Chondrocyte (in vitro differentiated cells): ENCODE data around the gene NCOA3. TPM values are rescaled to one million over a fixed set of nuclear protein-coding genes. Genes with fewer than 3 reads are reported as not detected.
"Not testable (repeated sequence)": the region's sequence is repeated elsewhere in the genome, so short reads cannot be mapped to it uniquely, and the experiment has no call there.

ENCODE experiments used
- DNase-seq: peaks from one replicate; pipeline ENCODE4 v3.0.0; 2021; ENCODE audit warnings: mixed read lengths, low spot score
- H3K27ac Mint-ChIP-seq: one replicate; pipeline ENCODE4 v1.8.0; 2021; ENCODE audit warnings: mild to moderate bottlenecking, moderate library complexity, mixed read lengths; ENCODE audit not compliant: unreplicated experiment
- H3K27me3 Mint-ChIP-seq: 2 replicates; pipeline ENCODE4 v1.8.0; 2021; ENCODE audit warnings: low read depth, mixed read lengths
- H3K36me3 Mint-ChIP-seq: 2 replicates; pipeline ENCODE4 v1.8.0; 2021; ENCODE audit warnings: low read depth, mixed read lengths
- H3K4me1 Mint-ChIP-seq: 2 replicates; pipeline ENCODE4 v1.8.0; 2021; ENCODE audit warnings: low read depth, mild to moderate bottlenecking, mixed read lengths
- H3K4me3 Mint-ChIP-seq: one replicate; pipeline ENCODE4 v1.8.0; 2021; ENCODE audit warnings: mild to moderate bottlenecking, moderate library complexity, mixed read lengths; ENCODE audit not compliant: unreplicated experiment
- H3K9me3 Mint-ChIP-seq: 2 replicates; pipeline ENCODE4 v1.8.0; 2021; ENCODE audit warnings: low read depth, mixed read lengths
- CTCF ChIP-seq: fragments of 200-600 bp; sonication (generic); IDR thresholded peaks from 2 replicates; pipeline ENCODE4 v1.5.0; 2021; ENCODE audit warnings: antibody characterized with exemption, mild to moderate bottlenecking, moderate library complexity
- total RNA-seq: library from RNA; stranded (reverse); gene quantifications from 3 replicates; pipeline ENCODE4 v1.2.1, GENCODE V29; 2021

Gene NCOA3
- total RNA-seq, 1 donor from 2014 or later: 45.2 TPM

GRCh38 chr20:47578543-47578942 is 76.9 kb downstream of the NCOA3 start:
- H3K27ac Mint-ChIP-seq: no peak overlapping the region
- H3K9me3 Mint-ChIP-seq: no peaks in the 10 kb centered on the region
- no peak for DNase-seq
- peaks cover 35% of the 10 kb centered on the region for H3K4me1 Mint-ChIP-seq
- no peak overlapping the region for H3K4me3 Mint-ChIP-seq
- no peaks in the 10 kb centered on the region for H3K36me3 Mint-ChIP-seq
- no peaks in the 10 kb centered on the region for H3K27me3 Mint-ChIP-seq
- TF ChIP-seq CTCF: no peak

- H3K4me3 Mint-ChIP-seq, H3K27me3 Mint-ChIP-seq, DNase-seq, H3K9me3 Mint-ChIP-seq, H3K27ac Mint-ChIP-seq, H3K36me3 Mint-ChIP-seq: not testable (repeated sequence)
- H3K4me1 Mint-ChIP-seq: peaks cover 29% of the 10 kb centered on the region
These were observed 79.0 kb downstream of the NCOA3 start for GRCh38 chr20:47580686-47581085.

GRCh38 chr20:47581090-47581489 is 79.4 kb downstream of the NCOA3 start:
- no peak for DNase-seq
- Mint-ChIP-seq H3K4me1 (peaks cover 26% of the 10 kb centered on the region), H3K36me3 (no peaks in the 10 kb centered on the region), H3K27me3 (no peaks in the 10 kb centered on the region), H3K27ac (no peak overlapping the region), H3K9me3 (no peaks in the 10 kb centered on the region), H3K4me3 (no peak overlapping the region)
- TF ChIP-seq CTCF: no peak

- H3K36me3 Mint-ChIP-seq: peaks cover 2% of the 10 kb centered on the region
- H3K27me3 Mint-ChIP-seq: no peaks in the 10 kb centered on the region
- H3K9me3 Mint-ChIP-seq: no peaks in the 10 kb centered on the region
- peaks cover 20% of the 10 kb centered on the region for H3K4me1 Mint-ChIP-seq
- no peak for TF ChIP-seq CTCF
- H3K27ac Mint-ChIP-seq: no peak overlapping the region
- no peak for DNase-seq
- no peak overlapping the region for H3K4me3 Mint-ChIP-seq
These were observed 81.9 kb downstream of the NCOA3 start for GRCh38 chr20:47583551-47583950.

DNA sequence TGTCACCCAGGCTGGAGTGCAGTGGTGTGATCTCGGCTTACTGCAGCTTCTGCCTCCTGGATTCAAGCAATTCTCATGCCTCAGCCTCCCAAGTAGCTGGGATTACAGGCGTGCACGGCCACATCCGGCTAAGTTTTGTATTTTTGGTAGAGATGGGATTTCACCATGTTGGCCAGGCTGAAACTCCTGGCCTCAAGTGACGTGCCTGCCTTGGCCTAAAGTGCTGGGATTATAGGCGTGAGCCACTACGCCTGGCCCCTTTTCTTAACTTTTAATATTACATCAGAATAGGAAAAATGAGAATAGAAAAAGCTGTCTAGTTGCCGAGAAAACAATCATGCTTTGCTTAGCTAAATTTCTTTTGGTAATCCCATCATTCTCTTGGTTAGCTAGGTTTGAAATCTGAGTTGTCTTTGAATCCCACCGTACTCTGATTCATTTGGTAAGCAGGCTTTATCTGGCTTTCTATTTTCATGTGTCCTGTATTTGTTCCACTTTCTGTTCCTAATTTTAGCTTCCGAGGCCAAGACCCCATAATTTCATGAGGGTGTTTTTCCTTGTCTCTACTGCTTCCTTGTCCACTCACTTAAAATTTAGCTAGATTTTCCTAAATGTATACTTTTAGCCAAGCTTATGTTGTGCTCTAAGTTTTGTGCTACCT is 83.5 kb downstream of the NCOA3 start:
- Mint-ChIP-seq H3K27me3 (no peaks in the 10 kb centered on the region), H3K4me3 (no peak overlapping the region), H3K4me1 (peaks cover 19% of the 10 kb centered on the region), H3K27ac (no peak overlapping the region), H3K9me3 (no peaks in the 10 kb centered on the region), H3K36me3 (peaks cover 2% of the 10 kb centered on the region)
- no peak for DNase-seq
- no peak for TF ChIP-seq CTCF

DNA sequence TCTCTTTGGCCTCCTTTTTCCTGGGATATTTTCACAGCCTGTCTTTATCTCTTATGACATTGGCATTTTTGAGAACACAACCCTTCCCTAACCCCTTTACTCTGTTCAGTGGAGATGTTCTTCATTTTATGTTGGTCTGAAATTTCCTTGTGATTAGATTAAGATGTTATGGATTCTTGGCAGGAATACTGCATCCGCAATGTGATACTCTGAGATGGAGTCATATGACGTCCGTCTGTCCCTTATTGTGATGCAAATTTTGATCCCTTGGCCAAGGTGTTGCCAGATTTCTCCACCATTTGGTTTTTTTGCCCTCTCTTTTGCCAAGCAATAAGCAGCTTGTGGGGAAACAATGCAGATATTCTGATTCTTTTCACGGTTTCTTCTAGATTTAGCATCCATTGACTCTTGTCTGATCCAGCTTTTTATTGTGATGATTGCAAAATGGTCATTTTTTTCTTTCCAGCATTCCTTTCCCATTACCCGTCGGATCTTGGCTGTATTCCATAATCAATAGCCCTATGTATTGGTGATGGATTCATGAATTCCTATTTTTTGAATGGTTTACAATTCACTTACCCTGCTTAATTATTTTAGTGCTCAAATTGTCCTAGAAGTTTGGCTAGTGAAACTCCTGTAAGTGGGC is 85.1 kb downstream of the NCOA3 start:
- no peak overlapping the region for H3K4me3 Mint-ChIP-seq
- no peaks in the 10 kb centered on the region for H3K9me3 Mint-ChIP-seq
- H3K36me3 Mint-ChIP-seq: peaks cover 2% of the 10 kb centered on the region
- no peak for TF ChIP-seq CTCF
- no peaks in the 10 kb centered on the region for H3K27me3 Mint-ChIP-seq
- DNase-seq: no peak
- H3K4me1 Mint-ChIP-seq: peaks cover 19% of the 10 kb centered on the region
- no peak overlapping the region for H3K27ac Mint-ChIP-seq
